ENCODE measurements around the gene CNKSR3.
"Not testable (repeated sequence)": the region's sequence is repeated elsewhere in the genome, so short reads cannot be mapped to it uniquely, and the experiment has no call there.

CNKSR3 gene

DNA sequence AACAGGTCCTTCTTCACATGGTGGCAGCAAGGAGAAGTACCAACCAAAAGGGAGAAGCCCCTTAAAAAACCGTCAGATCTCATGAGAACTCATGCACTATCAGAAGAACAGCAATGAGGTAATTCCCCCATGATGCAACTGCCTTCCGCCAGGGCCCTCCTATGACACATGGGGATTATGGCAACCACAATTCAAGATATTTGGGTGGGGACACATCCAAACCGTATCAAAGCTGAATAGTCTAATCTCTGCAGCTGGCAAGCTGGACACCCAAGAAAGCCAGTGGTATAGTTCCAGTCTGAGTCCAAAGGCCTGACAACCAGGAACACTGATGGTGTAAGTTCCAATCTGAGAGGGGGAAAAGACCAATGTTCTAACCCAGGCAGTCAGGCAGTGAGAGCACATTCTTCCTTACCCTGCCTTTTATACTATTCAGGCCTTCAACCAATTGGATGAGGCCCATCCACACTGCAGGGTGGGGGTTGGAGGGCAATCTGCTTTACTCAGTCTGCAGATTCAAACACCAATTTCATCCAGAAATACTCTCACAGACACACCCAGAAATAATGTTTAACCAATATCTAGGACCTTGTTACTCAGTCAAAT, 17.9 kb upstream of the CNKSR3 start:
- DNase-seq (ENCODE audit: low read depth) = no peak

- no peak for DNase-seq (ENCODE audit: low read depth)
Measured at GRCh38 chr6:154526996-154527395, 16.5 kb upstream of the CNKSR3 start.

DNA sequence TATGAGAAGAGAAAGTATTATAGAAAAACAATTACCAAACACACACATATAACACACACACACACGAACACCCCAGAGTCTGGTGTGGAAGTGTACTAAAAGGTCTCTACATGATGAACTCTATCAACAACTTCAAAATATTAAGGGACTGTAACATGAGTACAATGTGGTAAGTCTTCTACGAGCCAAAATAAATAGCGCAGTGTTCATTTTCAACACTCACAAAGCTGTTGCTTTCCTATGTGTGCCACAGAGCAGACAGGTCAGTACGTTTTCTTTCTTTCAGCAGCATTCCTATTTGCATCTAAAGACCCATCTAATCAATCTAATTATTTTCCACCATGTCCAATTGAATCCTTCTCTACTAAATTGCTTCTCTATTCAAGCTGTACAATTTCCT, 12.1 kb upstream of the CNKSR3 start:
- no peak for DNase-seq (ENCODE audit: low read depth)

DNA sequence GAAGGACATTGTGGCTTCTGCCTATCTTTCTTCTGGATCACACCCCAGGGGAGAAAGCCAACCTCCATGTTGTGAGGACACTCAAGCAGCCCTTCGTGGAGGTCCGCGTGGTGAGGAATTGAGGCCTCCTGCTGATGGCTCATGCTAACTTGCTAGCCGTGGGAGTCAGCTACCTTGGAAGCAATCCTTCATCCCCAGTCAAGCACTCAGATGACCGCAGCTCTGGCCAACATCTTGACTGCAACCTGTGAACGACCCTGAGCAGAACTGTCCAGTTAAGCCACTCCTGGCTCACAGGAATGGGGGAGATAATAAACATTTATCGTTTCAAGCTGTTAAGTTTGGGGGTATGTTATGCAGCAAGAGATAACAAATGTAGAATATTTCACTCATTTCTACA, 10.9 kb upstream of the CNKSR3 start:
- DNase-seq (ENCODE audit: low read depth) = no peak

DNA sequence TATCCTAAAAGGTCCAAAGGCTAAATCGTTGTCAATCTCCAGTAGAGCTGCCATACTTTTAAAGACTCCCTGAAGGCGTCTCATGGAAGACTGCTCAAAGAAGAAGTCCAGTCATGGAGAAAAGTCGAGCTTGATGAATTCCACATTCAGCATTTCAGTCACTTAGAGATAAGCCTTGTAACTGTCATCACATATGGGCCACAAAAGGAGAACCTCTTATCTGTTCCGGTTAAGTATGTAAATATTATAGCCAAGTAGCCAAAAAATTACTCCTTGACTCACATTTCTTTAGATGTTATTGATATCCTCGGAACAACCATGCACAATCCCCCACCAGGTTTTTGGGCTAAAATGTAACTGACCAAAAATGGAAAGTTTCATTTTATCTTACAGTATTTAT, 9.8 kb upstream of the CNKSR3 start:
- no peak for DNase-seq (ENCODE audit: low read depth)

- DNase-seq (ENCODE audit: low read depth) = no peak
Measured at GRCh38 chr6:154518396-154518795, 7.9 kb upstream of the CNKSR3 start.

DNA sequence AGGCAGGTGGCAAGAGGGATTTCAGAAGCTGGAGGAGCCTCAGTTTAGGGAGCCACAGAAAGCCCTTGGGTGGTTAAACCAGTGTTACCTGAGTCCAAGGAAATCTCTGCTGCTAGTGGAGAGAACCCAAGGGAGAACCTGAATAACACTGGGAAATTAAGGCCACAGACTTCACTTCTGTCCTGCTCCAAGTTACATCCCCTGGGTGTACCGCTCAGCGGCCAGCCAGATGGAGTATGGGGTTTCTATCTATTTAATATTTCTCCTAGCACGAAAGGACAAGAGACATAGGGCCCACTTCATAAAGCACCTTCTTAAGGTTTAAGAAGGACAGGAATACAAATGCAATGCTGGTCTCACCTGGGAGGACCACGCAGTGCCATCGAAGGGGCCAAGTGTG, 5.8 kb upstream of the CNKSR3 start:
- no peak for DNase-seq (ENCODE audit: low read depth)

DNA sequence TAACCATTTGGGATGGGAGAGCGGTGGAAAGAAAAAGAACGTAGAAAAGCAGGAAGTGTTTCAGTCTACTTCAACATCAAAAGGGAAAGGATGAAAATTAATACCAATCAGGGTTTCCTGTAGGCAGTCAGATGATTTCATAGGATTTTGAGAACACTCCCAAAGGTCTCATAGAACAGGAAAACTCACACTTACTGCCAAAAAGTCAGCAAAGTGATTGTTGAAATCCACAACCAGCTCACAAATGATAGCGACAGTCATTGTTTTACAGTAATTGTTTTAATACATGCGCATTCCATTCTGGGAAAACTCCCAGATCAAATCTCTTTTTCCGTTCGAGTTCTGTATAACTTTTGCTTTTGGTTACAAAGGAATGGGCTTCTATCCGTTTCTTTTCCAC, 5.3 kb upstream of the CNKSR3 start:
- DNase-seq (ENCODE audit: low read depth) = no peak

- not testable (repeated sequence) for DNase-seq (ENCODE audit: low read depth)
Measured at GRCh38 chr6:154515076-154515475, 4.6 kb upstream of the CNKSR3 start.

GRCh38 chr6:154514481-154514880, 4.0 kb upstream of the CNKSR3 start:
- no peak for DNase-seq (ENCODE audit: low read depth)

DNA sequence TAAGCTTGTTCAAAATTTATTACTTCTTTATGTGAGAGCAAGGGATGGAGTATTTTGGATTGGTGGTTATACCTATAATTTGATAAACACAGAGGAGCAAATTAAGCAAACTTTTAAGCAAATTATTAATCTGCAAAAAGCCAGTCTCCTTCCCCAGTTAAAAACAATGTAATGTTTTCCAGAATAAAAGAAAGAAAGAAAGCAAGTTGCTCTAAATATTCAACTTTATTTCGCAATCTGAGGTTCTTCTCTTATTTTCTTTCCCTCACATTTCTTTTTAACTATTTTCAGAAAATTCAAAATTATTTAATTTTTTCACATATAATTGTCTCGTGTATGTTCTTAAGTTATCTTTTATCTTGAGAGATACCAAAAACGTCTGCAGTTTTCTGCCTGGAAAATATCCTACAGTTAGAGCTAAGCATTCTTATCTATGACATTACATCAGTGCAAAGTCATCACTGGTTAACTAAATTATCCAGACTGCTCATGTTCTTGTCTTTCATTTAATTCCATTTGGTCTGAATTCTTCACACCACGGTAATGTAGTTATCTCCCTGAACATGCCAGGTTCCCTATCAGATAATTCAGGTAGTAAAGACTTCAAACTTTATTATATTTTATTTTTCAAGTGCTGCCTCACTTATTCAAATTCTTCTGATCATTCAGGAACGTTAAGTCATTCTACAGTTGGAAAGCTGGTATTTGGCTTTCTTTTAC, 3.3 kb upstream of the CNKSR3 start:
- DNase-seq (ENCODE audit: low read depth) = no peak

- DNase-seq (ENCODE audit: low read depth) = no peak
Measured at GRCh38 chr6:154512201-154512600, 1.7 kb upstream of the CNKSR3 start.

DNA sequence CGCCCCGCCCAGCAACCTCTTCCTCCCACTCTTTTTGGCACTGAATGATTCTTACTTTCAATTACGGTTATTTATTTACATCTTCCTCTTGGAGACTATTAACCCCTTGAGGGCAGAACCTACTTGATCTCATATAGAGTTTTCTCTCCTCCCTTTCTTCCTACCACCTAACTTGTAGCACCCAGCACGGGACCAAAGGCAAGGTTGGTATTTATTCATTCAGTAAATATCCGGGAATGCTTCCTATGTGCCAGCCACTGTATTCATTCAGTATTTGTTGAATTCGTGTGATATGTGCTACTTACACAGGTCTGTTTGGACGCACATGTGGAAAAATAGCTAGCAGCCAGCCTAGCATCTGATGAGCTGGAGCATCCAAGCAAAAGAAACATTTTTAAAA, 1.3 kb upstream of the CNKSR3 start:
- DNase-seq (ENCODE audit: low read depth) = no peak

DNA sequence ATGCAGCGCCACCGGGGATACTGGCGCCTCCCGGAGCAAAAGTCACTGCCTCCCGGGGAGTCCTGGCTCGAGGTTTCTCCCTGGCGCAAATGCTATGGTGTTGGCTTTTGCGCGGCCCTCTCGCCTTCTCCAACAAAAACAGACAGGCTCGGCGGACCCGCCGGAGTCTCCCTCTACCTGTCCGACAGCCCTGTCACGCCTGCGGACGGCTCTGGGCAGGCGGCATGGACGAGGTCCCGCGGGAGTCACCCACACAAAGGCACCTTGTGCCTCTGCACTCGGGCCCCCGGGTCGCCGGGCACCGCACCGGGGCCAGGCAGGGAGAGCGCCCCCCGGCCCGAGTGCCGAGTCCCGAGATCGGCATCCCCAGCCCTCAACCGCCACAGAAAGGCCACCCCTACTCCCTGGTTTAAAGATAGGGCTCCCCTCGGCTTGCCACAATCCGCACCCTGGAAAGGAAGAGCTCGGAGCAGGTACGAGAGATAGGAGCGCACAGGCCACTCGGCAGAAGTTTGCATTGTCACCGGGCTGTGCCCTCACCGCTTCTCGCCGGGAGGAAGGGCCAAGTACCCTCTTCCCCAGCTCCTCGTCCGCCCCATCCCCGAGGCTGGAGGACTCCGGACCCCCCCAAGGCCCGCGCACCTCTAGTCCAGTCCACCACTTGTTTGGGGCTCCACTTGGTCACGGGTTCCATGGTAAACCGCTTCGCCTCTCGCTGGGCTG, 903 bp downstream of the CNKSR3 start:
- no peak for DNase-seq (ENCODE audit: low read depth)

GRCh38 chr6:154508573-154509375, 1.7 kb downstream of the CNKSR3 start:
- no peak for DNase-seq (ENCODE audit: low read depth)

GRCh38 chr6:154506991-154507898, 3.2 kb downstream of the CNKSR3 start:
- DNase-seq (ENCODE audit: low read depth) = no peak

DNA sequence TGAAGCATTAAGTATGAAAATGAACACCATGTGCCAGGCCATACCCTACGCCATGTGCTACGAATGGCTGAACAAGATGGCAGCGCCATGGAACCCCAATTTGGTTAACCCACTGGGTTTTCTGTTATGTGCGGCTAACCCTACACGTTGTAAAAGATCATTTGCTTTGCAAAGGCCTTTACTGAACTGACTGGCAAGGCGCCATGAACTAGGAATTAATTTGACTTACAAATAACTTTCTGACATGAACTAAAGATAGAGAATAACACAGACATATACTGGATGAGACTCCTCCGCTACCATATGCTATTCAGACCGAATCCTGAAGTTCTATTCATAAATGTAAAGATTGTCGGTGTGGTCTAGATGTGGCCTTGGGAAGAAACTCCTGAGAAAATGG, 3.9 kb downstream of the CNKSR3 start:
- no peak for DNase-seq (ENCODE audit: low read depth)

GRCh38 chr6:154506108-154506507, 4.4 kb downstream of the CNKSR3 start:
- DNase-seq (ENCODE audit: low read depth) = no peak

GRCh38 chr6:154504865-154505449, 5.5 kb downstream of the CNKSR3 start:
- no peak for DNase-seq (ENCODE audit: low read depth)

DNA sequence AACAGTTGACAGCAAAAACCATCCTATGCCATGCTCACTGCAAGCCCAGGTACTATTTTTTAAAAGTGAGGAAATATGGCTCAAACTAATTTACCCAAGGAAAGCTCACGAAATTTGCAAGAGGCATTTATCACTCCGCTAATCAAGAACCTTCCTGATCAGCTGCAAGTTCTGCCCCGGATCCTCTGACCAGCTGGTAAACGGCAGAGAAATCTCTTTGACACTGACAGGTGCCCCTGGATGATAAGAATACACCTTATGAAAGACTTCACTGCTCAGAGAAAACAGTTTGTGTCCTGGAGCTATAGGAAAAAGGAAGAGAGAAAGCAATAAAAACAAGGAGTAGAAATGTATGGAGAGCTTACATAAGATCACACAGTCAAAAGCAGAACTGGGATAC, 6.4 kb downstream of the CNKSR3 start:
- DNase-seq (ENCODE audit: low read depth) = no peak

DNA sequence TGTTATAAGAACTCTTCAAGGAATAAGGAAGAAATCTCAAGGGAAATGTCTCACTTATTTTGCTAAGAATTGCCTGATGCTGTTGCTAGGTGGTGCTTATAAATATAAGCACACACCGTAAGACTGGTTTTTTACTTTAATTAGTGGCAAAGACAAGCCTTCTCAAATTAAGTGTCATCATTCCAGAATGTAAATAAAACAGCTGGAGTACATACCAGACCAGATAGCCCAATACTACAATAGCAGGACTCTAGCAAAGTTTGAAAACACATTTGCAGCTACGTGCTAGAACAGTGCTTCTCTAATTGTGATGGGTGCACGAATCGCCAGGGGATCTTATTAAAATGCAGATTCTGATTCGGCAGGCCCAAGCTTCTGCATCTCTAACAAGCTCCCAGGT, 6.8 kb downstream of the CNKSR3 start:
- no peak for DNase-seq (ENCODE audit: low read depth)
